GM12878 (cell line): ENCODE data around the gene TEAD4. TPM values are rescaled to one million over a fixed set of nuclear protein-coding genes. Genes with fewer than 3 reads are reported as not detected.

ENCODE experiments used
- GABPA ChIP-seq: IDR thresholded peaks from 2 replicates; pipeline ENCODE4 v1.6.1; 2014; ENCODE audit warnings: antibody characterized with exemption, low read depth, mild to moderate bottlenecking, inconsistent platforms
- IKZF1 ChIP-seq: fragments of 450-650 bp; conservative IDR thresholded peaks from 2 replicates; pipeline ENCODE4 v1.6.1; 2017; ENCODE audit warnings: antibody characterized with exemption, mild to moderate bottlenecking
- NFYA ChIP-seq: IDR thresholded peaks from 2 replicates; pipeline ENCODE4 v1.6.1; 2011; ENCODE audit warnings: low read depth, mild to moderate bottlenecking, low read length, improper control_type of control experiment, borderline replicate concordance
- NR2F1 ChIP-seq: fragments of 450-650 bp; conservative IDR thresholded peaks from 2 replicates; pipeline ENCODE4 v1.6.1; 2017; ENCODE audit warnings: mild to moderate bottlenecking
- RB1 ChIP-seq: fragments of 450-650 bp; formaldehyde crosslinking; IDR thresholded peaks from 2 replicates; pipeline ENCODE4 v1.6.1; 2017; ENCODE audit warnings: mild to moderate bottlenecking, borderline replicate concordance
- REST ChIP-seq: IDR thresholded peaks from 2 replicates; pipeline ENCODE4 v1.6.1; 2012; ENCODE audit warnings: mild to moderate bottlenecking, low read depth, low read length
- SPI1 ChIP-seq: IDR thresholded peaks from 2 replicates; pipeline ENCODE4 v1.6.1; 2011; ENCODE audit warnings: low read depth, mild to moderate bottlenecking, low read length, moderate library complexity, borderline replicate concordance; ENCODE audit not compliant: insufficient read depth
- SREBF2 ChIP-seq: IDR thresholded peaks from 2 replicates; pipeline ENCODE4 v1.6.1; 2012; ENCODE audit warnings: mild to moderate bottlenecking, low read length
- TCF12 ChIP-seq: IDR thresholded peaks from 2 replicates; pipeline ENCODE4 v1.6.1; 2011; ENCODE audit warnings: low read depth, mild to moderate bottlenecking, low read length
- WRNIP1 ChIP-seq: IDR thresholded peaks from 2 replicates; pipeline ENCODE4 v1.6.1; 2011; ENCODE audit warnings: low read depth, low read length, improper control_type of control experiment, borderline replicate concordance
- polyA plus RNA-seq, 11 experiments: library from polyadenylated mRNA; depleted of rRNA in 4 of 11; unstranded in 6 of 11; stranded (reverse) in 5 of 11; fragments of >200 nt; fragmentation: Nextera tagmentation in 4 of 11; fragmentation: Illumina TruSeq in 1 of 11; extraction: Ambion mirVana in 4 of 11; extraction: Trizol in 1 of 11; gene quantifications; 1 replicate in 1 of 11; 2 replicates in 10 of 11; pipeline versions ENCODE4 v1.2.1 to v1.2.3, GENCODE V29; 2011 to 2016; ENCODE audit warnings: inconsistent platforms in 2 of 11, missing spikeins in 2 of 11, low read depth in 1 of 11
- total RNA-seq, 4 experiments: library from RNA; depleted of rRNA in 3 of 4; stranded (reverse); fragments of >200 nt in 3 of 4; fragmentation: Illumina TruSeq in 1 of 4; extraction: Trizol in 1 of 4; gene quantifications; 2 replicates each; pipeline versions ENCODE4 v1.2.1 to v1.2.3, GENCODE V29; 2013 to 2021
- TF ChIP-seq, protein P1 (sequence below): fragments of 450-650 bp; IDR thresholded peaks from 2 replicates; pipeline ENCODE4 v1.6.1; 2017; ENCODE audit warnings: low read depth, mild to moderate bottlenecking, moderate library complexity
- TF ChIP-seq, protein P2 (sequence below): IDR thresholded peaks from 2 replicates; pipeline ENCODE4 v1.6.1; 2011; ENCODE audit warnings: low read depth, low read length, improper control_type of control experiment, borderline replicate concordance
- TF ChIP-seq, protein P3 (sequence below): IDR thresholded peaks from 2 replicates; pipeline ENCODE4 v1.6.1; 2011; ENCODE audit warnings: low read depth, mild to moderate bottlenecking, low read length, moderate library complexity, borderline replicate concordance; ENCODE audit errors: extremely low read depth

The TEAD4 gene
- total and polyA plus RNA-seq, 10 of the 15 experiments (the other 5 are each of a cell fraction or from before 2014, with no cell fraction given), result 0.04 to 0.68 (median 0.31) TPM; not detected in 4

DNA sequence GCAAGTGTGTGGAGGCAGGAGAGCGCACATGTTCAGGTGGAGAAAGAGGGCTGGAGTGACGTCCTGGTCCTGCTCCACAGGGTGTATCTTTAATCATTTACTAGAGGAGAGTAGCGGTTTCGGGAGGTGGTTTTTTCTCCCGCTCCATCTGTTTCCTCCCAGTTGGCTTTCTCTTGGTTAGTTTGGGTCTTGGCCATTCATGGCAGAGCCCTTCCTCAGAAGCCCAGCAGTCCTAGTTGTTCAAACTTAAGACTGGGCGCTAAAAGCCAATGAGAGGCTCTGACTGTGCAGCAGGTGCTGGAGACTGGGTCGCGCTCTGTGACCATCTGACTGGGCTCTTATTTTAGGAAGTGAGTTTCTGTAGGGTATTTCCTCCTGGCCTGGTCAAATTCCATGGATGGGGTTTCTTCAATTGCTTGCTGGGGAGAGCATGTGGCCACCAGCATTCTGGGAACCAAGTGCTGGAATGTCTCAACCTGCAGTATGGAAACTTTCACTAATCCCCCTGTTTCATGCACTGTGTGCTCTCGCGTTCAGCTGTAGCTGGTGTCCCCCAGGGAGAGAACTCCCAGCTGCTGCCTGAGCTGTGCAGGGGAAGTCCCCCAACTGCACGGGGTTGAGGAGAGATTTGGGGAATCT, 90.5 kb downstream of the TEAD4 start (continued):
- 0 out of 2 replicates have a peak, but pooled peaks have one; percentile 33 for TF ChIP-seq TCF12
- peak; percentile 38; the same call in 1 of the 2 replicates for TF ChIP-seq SPI1
- TF ChIP-seq NR2F1, result no peak
- TF ChIP-seq, protein P1, sequence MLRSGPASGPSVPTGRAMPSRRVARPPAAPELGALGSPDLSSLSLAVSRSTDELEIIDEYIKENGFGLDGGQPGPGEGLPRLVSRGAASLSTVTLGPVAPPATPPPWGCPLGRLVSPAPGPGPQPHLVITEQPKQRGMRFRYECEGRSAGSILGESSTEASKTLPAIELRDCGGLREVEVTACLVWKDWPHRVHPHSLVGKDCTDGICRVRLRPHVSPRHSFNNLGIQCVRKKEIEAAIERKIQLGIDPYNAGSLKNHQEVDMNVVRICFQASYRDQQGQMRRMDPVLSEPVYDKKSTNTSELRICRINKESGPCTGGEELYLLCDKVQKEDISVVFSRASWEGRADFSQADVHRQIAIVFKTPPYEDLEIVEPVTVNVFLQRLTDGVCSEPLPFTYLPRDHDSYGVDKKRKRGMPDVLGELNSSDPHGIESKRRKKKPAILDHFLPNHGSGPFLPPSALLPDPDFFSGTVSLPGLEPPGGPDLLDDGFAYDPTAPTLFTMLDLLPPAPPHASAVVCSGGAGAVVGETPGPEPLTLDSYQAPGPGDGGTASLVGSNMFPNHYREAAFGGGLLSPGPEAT, result no peak
- TF ChIP-seq REST, result no peak
- no peak for TF ChIP-seq WRNIP1
- TF ChIP-seq GABPA, result no peak
- no peak for TF ChIP-seq RB1
- no peak for TF ChIP-seq NFYA
- TF ChIP-seq SREBF2, result no peak
- peak; percentile 32; the same call in 1 of the 2 replicates for TF ChIP-seq IKZF1
- TF ChIP-seq, protein P2, sequence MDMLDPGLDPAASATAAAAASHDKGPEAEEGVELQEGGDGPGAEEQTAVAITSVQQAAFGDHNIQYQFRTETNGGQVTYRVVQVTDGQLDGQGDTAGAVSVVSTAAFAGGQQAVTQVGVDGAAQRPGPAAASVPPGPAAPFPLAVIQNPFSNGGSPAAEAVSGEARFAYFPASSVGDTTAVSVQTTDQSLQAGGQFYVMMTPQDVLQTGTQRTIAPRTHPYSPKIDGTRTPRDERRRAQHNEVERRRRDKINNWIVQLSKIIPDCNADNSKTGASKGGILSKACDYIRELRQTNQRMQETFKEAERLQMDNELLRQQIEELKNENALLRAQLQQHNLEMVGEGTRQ, result no peak
- TF ChIP-seq, protein P3, sequence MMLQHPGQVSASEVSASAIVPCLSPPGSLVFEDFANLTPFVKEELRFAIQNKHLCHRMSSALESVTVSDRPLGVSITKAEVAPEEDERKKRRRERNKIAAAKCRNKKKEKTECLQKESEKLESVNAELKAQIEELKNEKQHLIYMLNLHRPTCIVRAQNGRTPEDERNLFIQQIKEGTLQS, result no peak
